ENCODE results near the gene UBASH3A.

GRCh38 chr21:42426424-42426823 lies 22.7 kb downstream of the UBASH3A start:
- TF ChIP-seq, protein P1, sequence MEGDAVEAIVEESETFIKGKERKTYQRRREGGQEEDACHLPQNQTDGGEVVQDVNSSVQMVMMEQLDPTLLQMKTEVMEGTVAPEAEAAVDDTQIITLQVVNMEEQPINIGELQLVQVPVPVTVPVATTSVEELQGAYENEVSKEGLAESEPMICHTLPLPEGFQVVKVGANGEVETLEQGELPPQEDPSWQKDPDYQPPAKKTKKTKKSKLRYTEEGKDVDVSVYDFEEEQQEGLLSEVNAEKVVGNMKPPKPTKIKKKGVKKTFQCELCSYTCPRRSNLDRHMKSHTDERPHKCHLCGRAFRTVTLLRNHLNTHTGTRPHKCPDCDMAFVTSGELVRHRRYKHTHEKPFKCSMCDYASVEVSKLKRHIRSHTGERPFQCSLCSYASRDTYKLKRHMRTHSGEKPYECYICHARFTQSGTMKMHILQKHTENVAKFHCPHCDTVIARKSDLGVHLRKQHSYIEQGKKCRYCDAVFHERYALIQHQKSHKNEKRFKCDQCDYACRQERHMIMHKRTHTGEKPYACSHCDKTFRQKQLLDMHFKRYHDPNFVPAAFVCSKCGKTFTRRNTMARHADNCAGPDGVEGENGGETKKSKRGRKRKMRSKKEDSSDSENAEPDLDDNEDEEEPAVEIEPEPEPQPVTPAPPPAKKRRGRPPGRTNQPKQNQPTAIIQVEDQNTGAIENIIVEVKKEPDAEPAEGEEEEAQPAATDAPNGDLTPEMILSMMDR (IDR thresholded peaks at IDR 0.05) = no peak
- no peak for TF ChIP-seq POLR2A (IDR thresholded peaks at IDR 0.05)
- no peak for TF ChIP-seq POLR2AphosphoS5 (IDR thresholded peaks at IDR 0.05)
